Peyer's patch (tissue), 4 donors: ENCODE measurements around the gene XIRP2. TPM values are rescaled to one million over a fixed set of nuclear protein-coding genes. Genes with fewer than 3 reads are reported as not detected.

Source experiments
- DNase-seq, 3 donors: peaks; one replicate each; pipeline ENCODE4 v3.0.0-alpha.2; 2017 to 2019
- H3K27ac ChIP-seq, 4 donors: fragments of 200-600 bp; sonication (generic); one replicate each; pipeline ENCODE4 v1.5.1; 2016 to 2019
- H3K27me3 ChIP-seq, 2 donors: fragments of 200-600 bp; sonication (generic); one replicate each; pipeline ENCODE4 v1.5.1; 2019
- H3K36me3 ChIP-seq, 3 donors: fragments of 200-600 bp; sonication (generic); one replicate each; pipeline ENCODE4 v1.5.1; 2016 to 2019
- H3K4me1 ChIP-seq, 4 donors: fragments of 200-600 bp; sonication (generic); one replicate each; pipeline ENCODE4 v1.5.1; 2016 to 2019
- H3K4me3 ChIP-seq, 4 donors: fragments of 200-600 bp; sonication (generic); 1 replicate in 3 of 4; 2 replicates in 1 of 4; pipeline ENCODE4 v1.5.1; 2016 to 2019; ENCODE audit warnings: mild to moderate bottlenecking in 1 of 4
- H3K9me3 ChIP-seq, 4 donors: fragments of 200-600 bp; sonication (generic); one replicate each; pipeline ENCODE4 v1.5.1; 2016 to 2019; ENCODE audit warnings: mild to moderate bottlenecking in 1 of 4
- CTCF ChIP-seq, 6 experiments: fragments of 450-650 bp in 4 of 6; fragments of 200-600 bp in 2 of 6; sonication (generic) in 1 of 6; IDR thresholded peaks; one replicate each; pipeline ENCODE4 v1.5.1; 2017 to 2019; ENCODE audit warnings: antibody characterized with exemption in 6 of 6, mild to moderate bottlenecking in 3 of 6, moderate library complexity in 1 of 6
- POLR2A ChIP-seq, 2 donors: fragments of 450-650 bp; IDR thresholded peaks; one replicate each; pipeline ENCODE4 v1.5.1; 2017; ENCODE audit warnings: antibody characterized with exemption in 2 of 2, mild to moderate bottlenecking in 2 of 2, moderate library complexity in 2 of 2
- total RNA-seq, 4 donors: library from RNA; depleted of rRNA; stranded (reverse); fragments of >200 nt; gene quantifications; one replicate each; pipeline ENCODE4 v1.1.0, GENCODE V29; 2016

Gene XIRP2
- total RNA-seq, 4 donors from 2014 or later, result not detected

- DNase-seq, result no peak
- H3K27ac ChIP-seq, result no peak overlapping the region
These were observed 7.0 kb downstream of the XIRP2 start for GRCh38 chr2:166895243-166895642.

GRCh38 chr2:166897666-166898065, 9.4 kb downstream of the XIRP2 start:
- H3K36me3 ChIP-seq, result no peaks in the 10 kb centered on the region
- no peak for DNase-seq
- H3K27me3 ChIP-seq, result no peaks in the 10 kb centered on the region
- H3K4me1 ChIP-seq, result no peaks in the 10 kb centered on the region
- no peak for TF ChIP-seq POLR2A (IDR thresholded peaks at IDR 0.05)
- no peaks in the 10 kb centered on the region for H3K9me3 ChIP-seq
- no peak overlapping the region for H3K4me3 ChIP-seq
- no peak overlapping the region for H3K27ac ChIP-seq

More at GRCh38 chr2:166895243-166895642, 7.0 kb downstream of the XIRP2 start:
- H3K9me3 ChIP-seq, result no peaks in the 10 kb centered on the region
- no peaks in the 10 kb centered on the region for H3K4me1 ChIP-seq
- TF ChIP-seq CTCF (IDR thresholded peaks at IDR 0.05), result no peak
- no peak for TF ChIP-seq POLR2A (IDR thresholded peaks at IDR 0.05)
- H3K4me3 ChIP-seq, result no peak overlapping the region
- H3K27me3 ChIP-seq, result no peaks in the 10 kb centered on the region
- H3K36me3 ChIP-seq, result no peaks in the 10 kb centered on the region

- Histone ChIP-seq H3K27me3 (no peaks in the 10 kb centered on the region), H3K9me3 (no peaks in the 10 kb centered on the region)
These were observed 11.4 kb downstream of the XIRP2 start for GRCh38 chr2:166899676-166900075.

DNA sequence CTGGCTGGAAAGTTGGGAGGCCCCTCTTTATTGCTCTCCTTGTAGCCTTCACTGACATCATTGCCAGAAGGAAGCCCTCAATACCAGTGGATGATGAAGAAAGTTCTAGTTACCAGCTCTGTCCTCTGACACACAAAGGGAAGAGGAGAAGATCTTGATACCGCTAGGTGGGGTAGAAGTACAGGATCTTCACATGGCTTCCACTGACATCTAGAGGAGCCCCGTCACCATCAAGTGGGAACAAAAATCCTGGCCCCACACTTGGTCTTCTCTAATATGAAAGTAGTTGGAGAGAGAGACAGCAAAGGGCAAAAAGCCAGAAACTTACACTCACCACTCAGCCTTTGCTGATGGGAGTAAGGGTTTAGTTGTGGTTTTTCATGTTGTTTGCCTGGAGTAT, 12.4 kb downstream of the XIRP2 start:
- Histone ChIP-seq H3K27me3 (no peaks in the 10 kb centered on the region), H3K4me3 (no peak overlapping the region), H3K27ac (no peak overlapping the region), H3K4me1 (no peaks in the 10 kb centered on the region), H3K9me3 (no peaks in the 10 kb centered on the region), H3K36me3 (no peaks in the 10 kb centered on the region)
- no peak for DNase-seq
- TF ChIP-seq POLR2A (IDR thresholded peaks at IDR 0.05) (no peak), CTCF (IDR thresholded peaks at IDR 0.05) (no peak)

More at GRCh38 chr2:166899676-166900075, 11.4 kb downstream of the XIRP2 start:
- no peaks in the 10 kb centered on the region for H3K4me1 ChIP-seq
- no peak overlapping the region for H3K4me3 ChIP-seq
- no peak overlapping the region for H3K27ac ChIP-seq
- H3K36me3 ChIP-seq, result no peaks in the 10 kb centered on the region
- TF ChIP-seq CTCF (IDR thresholded peaks at IDR 0.05), result no peak
- TF ChIP-seq POLR2A (IDR thresholded peaks at IDR 0.05), result no peak
- DNase-seq, result no peak

GRCh38 chr2:166901336-166901735, 13.1 kb downstream of the XIRP2 start:
- H3K36me3 ChIP-seq, result no peaks in the 10 kb centered on the region
- no peak for DNase-seq

DNA sequence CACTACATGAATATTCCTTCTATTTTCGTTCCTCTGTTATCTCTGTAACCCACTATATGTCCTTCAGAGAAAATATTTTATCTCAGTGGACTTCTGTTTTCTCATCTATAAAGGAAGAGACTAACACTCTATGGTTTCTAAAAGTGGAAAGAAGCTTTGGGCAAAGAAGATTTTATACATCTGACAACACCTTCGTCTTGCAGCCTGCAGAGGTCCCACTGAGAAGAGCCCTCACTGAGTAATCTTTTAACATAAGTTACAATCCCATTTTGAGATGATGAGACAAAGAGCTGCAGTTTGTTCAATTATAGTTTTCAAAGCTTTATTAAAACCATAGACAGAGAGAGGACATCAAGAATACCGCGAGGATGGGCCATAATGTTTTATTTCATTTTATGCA, 28.7 kb downstream of the XIRP2 start:
- DNase-seq, result no peak
- Histone ChIP-seq H3K9me3 (no peaks in the 10 kb centered on the region), H3K27ac (no peak overlapping the region), H3K4me1 (no peaks in the 10 kb centered on the region), H3K27me3 (no peaks in the 10 kb centered on the region), H3K4me3 (no peak overlapping the region), H3K36me3 (no peaks in the 10 kb centered on the region)
- no peak for TF ChIP-seq POLR2A (IDR thresholded peaks at IDR 0.05)

More at GRCh38 chr2:166901336-166901735, 13.1 kb downstream of the XIRP2 start:
- Histone ChIP-seq H3K4me1 (no peaks in the 10 kb centered on the region), H3K4me3 (no peak overlapping the region), H3K9me3 (no peaks in the 10 kb centered on the region), H3K27me3 (no peaks in the 10 kb centered on the region), H3K27ac (no peak overlapping the region)
- TF ChIP-seq POLR2A (IDR thresholded peaks at IDR 0.05) (no peak), CTCF (IDR thresholded peaks at IDR 0.05) (no peak)

- TF ChIP-seq CTCF (IDR thresholded peaks at IDR 0.05), result no peak
- no peak for TF ChIP-seq POLR2A (IDR thresholded peaks at IDR 0.05)
- no peaks in the 10 kb centered on the region for H3K36me3 ChIP-seq
- H3K9me3 ChIP-seq, result no peaks in the 10 kb centered on the region
- no peaks in the 10 kb centered on the region for H3K4me1 ChIP-seq
- H3K27me3 ChIP-seq, result no peaks in the 10 kb centered on the region
- no peak for DNase-seq
- no peak overlapping the region for H3K4me3 ChIP-seq
- no peak overlapping the region for H3K27ac ChIP-seq
These were observed 29.1 kb downstream of the XIRP2 start for GRCh38 chr2:166917415-166917814.
